ENCODE measurements around the gene SPDYA.
A peak's percentile ranks its signal among the peaks of the same experiment; 100 is the strongest.

The SPDYA gene

GRCh38 chr2:28828382-28828781 is 17.7 kb downstream of the SPDYA start:
- DNase-seq, result no peak

GRCh38 chr2:28833740-28834470 is 23.3 kb downstream of the SPDYA start:
- DNase-seq, result no peak

GRCh38 chr2:28835781-28836180 is 25.1 kb downstream of the SPDYA start:
- DNase-seq, result no peak

- no peak for DNase-seq
Measured at GRCh38 chr2:28838971-28839370, 28.3 kb downstream of the SPDYA start.

GRCh38 chr2:28842042-28842441 is 31.4 kb downstream of the SPDYA start:
- DNase-seq, result no peak

- no peak for DNase-seq
Measured at GRCh38 chr2:28855193-28855592, 44.6 kb downstream of the SPDYA start.

- no peak for DNase-seq
Measured at GRCh38 chr2:28855977-28856376, 45.3 kb downstream of the SPDYA start.

GRCh38 chr2:28868611-28869010 is 58.0 kb downstream of the SPDYA start:
- no peak for DNase-seq

GRCh38 chr2:28869494-28870145 is 59.0 kb downstream of the SPDYA start:
- DNase-seq, result no peak

- DNase-seq, result peak; percentile 48
Measured at GRCh38 chr2:28870146-28870891, 59.7 kb downstream of the SPDYA start, which contains the start of gene TRMT61B. Gene TRMT61B, minus strand, starts transcription at chr2:28870309. Its CDS starts 32 bp downstream, at chr2:28870277.

GRCh38 chr2:28871620-28872019 is 61.0 kb downstream of the SPDYA start:
- no peak for DNase-seq

- DNase-seq, result no peak
Measured at GRCh38 chr2:28880193-28880592, 69.6 kb downstream of the SPDYA start.

GRCh38 chr2:28893488-28893887 is 82.9 kb downstream of the SPDYA start:
- DNase-seq, result no peak

- peak; percentile 93 for DNase-seq
Measured at GRCh38 chr2:28894470-28895188, 84.0 kb downstream of the SPDYA start, which contains the start of gene WDR43. Gene WDR43, plus strand, starts transcription at chr2:28894667. Its CDS starts 32 bp downstream, at chr2:28894699.

- no peak for DNase-seq
Measured at GRCh38 chr2:28895189-28895893, 84.7 kb downstream of the SPDYA start.

- DNase-seq, result no peak
Measured at GRCh38 chr2:28896906-28897305, 86.3 kb downstream of the SPDYA start.

- DNase-seq, result no peak
Measured at GRCh38 chr2:28898048-28898447, 87.4 kb downstream of the SPDYA start.

All from NCI-H1436 treated with DMSO at 0.1 percent for 48 hours (cell line).